ENCODE results near the gene GRK5.

GRCh38 chr10:119279441-119279840, 72.1 kb downstream of the GRK5 start:
- no peak for TF ChIP-seq EZH2 (IDR thresholded peaks at IDR 0.05)
- TF ChIP-seq POLR2AphosphoS5 (IDR thresholded peaks at IDR 0.05; ENCODE audit: borderline replicate concordance, low read depth, low read length) = no peak
